DMS114 treated with DMSO at 0.1 percent for 48 hours (cell line): ENCODE data around the gene BRD2.
A peak's percentile ranks its signal among the peaks of the same experiment; 100 is the strongest.

ENCODE experiments used
- DNase-seq: peaks from one replicate; lab custom pipeline; 2025; ENCODE audit not compliant: unreplicated experiment; lab: John Stamatoyannopoulos, UW

Gene BRD2

GRCh38 chr6:32971242-32971580 is 2.8 kb downstream of the BRD2 start:
- DNase-seq = no peak

- DNase-seq = peak; percentile 99
These were observed 3.4 kb downstream of the BRD2 start for GRCh38 chr6:32971581-32972352.

DNA sequence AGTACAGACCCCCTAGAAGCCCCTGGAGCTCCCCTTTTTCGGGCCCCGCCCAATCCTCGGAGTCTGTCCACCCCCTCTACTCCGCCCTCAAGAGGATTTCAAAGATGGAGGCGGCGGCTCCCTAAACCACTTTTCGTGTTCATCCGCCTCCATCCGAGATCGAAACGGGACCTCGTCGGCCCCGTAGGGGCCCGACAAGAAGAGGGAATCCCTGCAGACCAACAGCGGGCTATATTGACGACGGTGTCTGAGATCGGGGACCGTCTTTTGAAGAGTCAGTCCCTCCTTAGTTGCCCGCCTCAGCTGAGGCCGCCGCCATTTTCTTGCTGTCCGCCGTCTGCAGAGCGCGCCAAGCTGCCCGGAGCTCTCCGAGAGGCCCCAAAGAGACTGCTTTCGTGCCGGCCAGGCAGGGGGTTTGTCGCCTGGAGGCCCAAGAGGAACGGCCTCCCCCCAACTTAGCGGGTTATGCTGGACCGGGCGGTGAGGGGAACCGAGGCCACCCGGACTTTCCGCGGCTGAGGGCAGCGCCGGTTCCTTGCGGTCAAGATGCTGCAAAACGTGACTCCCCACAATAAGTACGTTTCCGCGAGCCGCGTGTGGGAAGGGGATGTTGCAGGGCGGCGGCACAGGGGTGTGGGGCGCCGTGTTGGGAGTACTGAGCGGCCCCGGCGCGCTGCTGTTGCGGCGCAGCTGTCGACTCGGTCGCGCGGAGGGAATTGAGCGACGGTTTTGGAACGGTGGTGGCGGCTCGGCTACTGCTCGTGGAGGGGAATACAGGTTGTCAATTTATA is 4.2 kb downstream of the BRD2 start:
- DNase-seq = no peak

- DNase-seq = peak; percentile 34
These were observed 5.0 kb downstream of the BRD2 start for GRCh38 chr6:32973144-32974015.

- DNase-seq = peak; percentile 56
These were observed 5.6 kb downstream of the BRD2 start for GRCh38 chr6:32974016-32974333.

DNA sequence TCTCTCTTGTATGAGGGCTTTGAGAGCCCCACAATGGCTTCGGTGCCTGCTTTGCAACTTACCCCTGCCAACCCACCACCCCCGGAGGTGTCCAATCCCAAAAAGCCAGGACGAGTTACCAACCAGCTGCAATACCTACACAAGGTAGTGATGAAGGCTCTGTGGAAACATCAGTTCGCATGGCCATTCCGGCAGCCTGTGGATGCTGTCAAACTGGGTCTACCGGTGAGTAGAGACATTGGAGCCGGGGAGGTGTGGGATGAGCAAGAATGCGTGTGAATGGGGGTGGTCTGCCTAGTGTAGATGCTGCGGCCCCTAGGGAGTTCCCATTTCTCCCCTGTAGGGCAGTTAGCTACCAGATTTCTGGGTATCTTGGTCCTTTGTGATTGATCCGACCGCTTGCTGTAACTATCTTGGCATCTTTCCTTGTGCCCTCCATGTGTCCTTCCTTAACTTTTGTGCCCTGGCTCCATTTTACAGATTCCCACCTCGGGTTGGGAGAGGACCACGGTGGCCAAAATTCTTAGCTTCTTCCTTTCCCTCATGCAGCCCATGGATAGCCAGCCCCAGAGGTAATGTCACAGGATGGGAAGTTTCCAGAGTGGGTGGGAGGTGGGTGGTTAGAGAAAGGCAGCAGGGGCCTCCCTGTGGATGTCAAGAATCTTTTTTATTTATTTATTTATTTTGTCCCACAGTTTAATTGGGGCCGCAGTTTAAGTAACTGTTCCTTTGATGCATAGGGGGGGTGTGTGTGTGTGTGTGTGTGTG is 6.3 kb downstream of the BRD2 start:
- no peak for DNase-seq

- DNase-seq = no peak
These were observed 7.5 kb downstream of the BRD2 start for GRCh38 chr6:32975886-32976285.

DNA sequence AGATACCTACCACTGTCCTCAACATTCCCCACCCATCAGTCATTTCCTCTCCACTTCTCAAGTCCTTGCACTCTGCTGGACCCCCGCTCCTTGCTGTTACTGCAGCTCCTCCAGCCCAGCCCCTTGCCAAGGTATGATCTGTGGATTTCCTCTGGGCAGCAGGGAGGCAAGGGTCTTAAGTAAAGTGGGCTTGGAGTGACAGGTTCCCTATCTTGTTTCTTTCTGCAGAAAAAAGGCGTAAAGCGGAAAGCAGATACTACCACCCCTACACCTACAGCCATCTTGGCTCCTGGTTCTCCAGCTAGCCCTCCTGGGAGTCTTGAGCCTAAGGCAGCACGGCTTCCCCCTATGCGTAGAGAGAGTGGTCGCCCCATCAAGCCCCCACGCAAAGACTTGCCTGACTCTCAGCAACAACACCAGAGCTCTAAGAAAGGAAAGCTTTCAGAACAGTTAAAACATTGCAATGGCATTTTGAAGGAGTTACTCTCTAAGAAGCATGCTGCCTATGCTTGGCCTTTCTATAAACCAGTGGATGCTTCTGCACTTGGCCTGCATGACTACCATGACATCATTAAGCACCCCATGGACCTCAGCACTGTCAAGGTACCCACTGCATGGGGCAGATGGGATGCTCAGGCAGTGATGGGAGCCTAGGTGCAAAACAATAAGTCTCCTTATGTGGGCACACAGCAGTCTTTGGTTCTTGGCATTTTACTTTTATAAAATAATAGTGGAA is 8.1 kb downstream of the BRD2 start:
- DNase-seq = no peak

DNA sequence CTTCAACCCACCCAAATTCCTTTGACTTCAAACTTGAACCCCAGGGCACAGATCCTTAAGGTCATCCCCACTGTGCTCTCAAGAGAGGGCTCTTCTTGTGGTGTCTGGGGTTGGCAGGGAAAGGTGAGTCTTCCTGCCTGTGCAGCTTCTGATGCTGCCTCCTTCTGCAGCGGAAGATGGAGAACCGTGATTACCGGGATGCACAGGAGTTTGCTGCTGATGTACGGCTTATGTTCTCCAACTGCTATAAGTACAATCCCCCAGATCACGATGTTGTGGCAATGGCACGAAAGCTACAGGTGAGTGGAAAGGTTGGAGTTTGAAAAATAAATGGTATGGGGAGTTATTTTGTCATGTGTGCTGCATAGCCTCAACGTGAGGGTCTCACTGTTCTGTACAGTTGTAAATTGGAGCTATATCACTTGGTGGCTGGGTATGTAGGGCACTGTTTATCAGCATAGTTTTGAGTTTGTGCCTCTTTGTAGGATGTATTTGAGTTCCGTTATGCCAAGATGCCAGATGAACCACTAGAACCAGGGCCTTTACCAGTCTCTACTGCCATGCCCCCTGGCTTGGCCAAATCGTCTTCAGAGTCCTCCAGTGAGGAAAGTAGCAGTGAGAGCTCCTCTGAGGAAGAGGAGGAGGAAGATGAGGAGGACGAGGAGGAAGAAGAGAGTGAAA is 9.0 kb downstream of the BRD2 start:
- no peak for DNase-seq

- DNase-seq = no peak
These were observed 9.5 kb downstream of the BRD2 start for GRCh38 chr6:32977953-32978324.

DNA sequence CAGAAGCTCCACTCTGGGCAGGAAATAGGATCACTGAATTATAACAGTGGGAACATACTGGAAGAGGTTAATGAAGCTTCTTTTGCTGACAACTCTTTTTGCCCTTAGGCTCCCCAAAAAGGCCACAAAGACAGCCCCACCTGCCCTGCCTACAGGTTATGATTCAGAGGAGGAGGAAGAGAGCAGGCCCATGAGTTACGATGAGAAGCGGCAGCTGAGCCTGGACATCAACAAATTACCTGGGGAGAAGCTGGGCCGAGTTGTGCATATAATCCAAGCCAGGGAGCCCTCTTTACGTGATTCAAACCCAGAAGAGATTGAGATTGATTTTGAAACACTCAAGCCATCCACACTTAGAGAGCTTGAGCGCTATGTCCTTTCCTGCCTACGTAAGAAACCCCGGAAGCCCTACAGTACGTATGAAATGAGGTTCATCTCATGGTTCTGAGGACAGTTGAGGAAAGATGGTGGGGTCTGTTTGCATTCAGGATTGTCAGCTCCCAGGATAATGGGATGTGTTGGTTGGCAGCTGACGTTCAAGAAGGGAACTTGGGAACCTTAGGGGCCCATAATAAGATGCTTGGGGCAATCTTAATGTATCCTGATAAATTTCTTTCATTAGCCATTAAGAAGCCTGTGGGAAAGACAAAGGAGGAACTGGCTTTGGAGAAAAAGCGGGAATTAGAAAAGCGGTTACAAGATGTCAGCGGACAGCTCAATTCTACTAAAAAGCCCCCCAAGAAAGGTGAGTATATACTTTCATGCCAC is 11.5 kb downstream of the BRD2 start:
- DNase-seq = no peak

DNA sequence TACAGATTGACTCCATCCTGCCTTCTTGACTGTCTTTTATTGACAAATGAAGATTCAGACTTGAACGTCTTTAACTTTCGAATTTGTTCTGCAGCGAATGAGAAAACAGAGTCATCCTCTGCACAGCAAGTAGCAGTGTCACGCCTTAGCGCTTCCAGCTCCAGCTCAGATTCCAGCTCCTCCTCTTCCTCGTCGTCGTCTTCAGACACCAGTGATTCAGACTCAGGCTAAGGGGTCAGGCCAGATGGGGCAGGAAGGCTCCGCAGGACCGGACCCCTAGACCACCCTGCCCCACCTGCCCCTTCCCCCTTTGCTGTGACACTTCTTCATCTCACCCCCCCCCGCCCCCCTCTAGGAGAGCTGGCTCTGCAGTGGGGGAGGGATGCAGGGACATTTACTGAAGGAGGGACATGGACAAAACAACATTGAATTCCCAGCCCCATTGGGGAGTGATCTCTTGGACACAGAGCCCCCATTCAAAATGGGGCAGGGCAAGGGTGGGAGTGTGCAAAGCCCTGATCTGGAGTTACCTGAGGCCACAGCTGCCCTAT is 12.2 kb downstream of the BRD2 start:
- DNase-seq = no peak

GRCh38 chr6:32982084-32982701 is 13.8 kb downstream of the BRD2 start:
- peak; percentile 64 for DNase-seq

DNA sequence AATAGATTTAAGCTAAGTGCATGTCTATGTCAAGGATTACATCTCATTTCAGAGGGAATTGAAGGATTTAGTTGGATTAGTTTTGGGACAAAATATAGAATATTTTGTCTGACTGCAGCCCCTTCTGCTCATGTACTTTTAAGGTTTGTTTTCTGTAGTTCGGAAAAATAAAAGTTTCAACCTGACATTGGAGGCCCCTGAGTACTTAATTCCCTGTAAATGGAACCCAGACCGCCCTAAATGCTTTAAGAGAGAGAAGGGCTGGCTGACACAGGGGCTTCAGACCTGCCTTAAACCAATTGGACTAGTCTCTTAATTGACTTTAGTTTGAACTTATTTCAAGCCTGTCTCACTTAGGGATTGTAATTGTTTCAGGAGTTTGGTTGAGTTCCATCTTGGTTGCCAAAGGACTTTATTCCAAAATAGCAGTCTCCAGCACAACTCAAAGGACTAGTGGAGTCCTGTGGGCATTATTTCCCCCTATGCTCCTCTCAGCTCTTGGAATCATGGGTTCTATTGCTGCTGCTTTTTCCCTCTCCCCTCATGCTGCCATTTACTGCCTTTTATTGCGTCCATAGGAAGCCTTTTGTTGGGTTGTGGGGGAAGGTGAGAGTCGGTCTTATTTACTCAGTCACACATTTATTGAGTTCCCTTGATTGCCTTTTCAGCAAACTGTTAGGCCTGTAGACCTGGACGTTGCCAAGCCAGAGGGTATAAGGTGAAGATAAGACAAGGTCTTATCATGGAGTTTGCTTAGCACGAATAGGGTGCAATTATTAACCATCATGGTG is 14.5 kb downstream of the BRD2 start:
- DNase-seq = peak; percentile 64

DNA sequence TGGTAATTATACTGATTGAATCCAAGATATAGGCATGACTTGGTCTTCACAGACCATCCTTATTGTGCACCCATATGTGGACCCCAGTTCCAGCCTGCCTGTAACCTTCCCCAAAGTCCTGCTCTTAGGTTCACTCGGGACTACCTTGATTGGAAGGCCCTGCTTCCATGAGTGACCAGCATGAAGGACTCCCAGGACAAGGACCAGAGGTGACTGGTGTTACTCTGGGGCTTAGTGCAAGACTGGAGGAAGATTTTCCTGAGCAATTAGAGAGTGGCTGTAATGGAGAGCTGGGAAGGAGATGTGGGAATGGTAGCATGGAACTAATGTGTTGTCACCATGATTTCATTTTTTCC is 15.1 kb downstream of the BRD2 start:
- DNase-seq = no peak

DNA sequence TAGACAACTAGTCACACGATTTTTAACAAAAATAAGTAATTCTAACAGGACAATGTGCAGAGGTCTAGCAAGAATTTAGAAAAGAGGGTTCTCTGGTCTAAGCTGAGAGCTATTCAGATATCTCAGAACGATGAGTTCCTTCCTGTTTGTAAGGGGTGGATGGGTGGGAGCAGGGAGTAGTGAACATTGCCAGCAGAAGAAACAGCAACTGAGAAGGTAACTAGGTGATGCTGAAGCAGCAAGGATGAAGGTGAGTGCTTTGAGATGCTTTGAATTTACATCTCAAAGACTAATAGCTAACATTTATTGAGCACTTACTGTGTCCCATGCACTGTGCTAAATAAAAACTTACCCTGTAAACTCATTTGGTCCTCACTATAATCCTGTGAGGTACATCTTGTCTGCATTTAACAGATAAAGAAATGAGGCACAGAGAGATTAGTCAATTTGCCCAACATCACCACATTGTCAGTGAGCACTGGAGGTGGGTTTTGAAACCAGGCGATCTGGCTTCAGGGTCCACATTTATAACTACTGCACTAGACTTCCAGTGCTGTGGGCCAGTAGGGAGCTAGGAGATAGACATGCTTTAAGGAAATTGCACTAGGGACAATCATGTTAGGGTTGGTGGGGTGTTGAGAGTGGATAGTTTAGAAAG is 15.7 kb downstream of the BRD2 start:
- no peak for DNase-seq
